NCI-H345 treated with DMSO at 0.1 percent for 48 hours (cell line): ENCODE data around the gene TMEM30A.

Experiments used
- DNase-seq: peaks from one replicate; lab custom pipeline; 2025; ENCODE audit not compliant: unreplicated experiment; lab: John Stamatoyannopoulos, UW

TMEM30A gene

GRCh38 chr6:75284632-75285282 lies at the start of gene TMEM30A:
Gene TMEM30A (minus strand): TSS chr6:75284792. CDS start chr6:75284638, 154 bp downstream.
- DNase-seq: peak; percentile 97

GRCh38 chr6:75333676-75334200 lies 49.1 kb upstream of the TMEM30A start:
- no peak for DNase-seq

- no peak for DNase-seq
These were observed 46.6 kb upstream of the TMEM30A start for GRCh38 chr6:75331151-75331550.

GRCh38 chr6:75329703-75330102 lies 45.1 kb upstream of the TMEM30A start:
- no peak for DNase-seq

- DNase-seq: no peak
These were observed 43.2 kb upstream of the TMEM30A start for GRCh38 chr6:75327807-75328206.

GRCh38 chr6:75326557-75327258 lies 42.1 kb upstream of the TMEM30A start:
- DNase-seq: no peak

- DNase-seq: no peak
These were observed 34.3 kb upstream of the TMEM30A start for GRCh38 chr6:75318900-75319299.

GRCh38 chr6:75317503-75318206 lies 33.1 kb upstream of the TMEM30A start:
- no peak for DNase-seq

GRCh38 chr6:75315978-75316377 lies 31.4 kb upstream of the TMEM30A start:
- no peak for DNase-seq

- DNase-seq: no peak
These were observed 23.8 kb upstream of the TMEM30A start for GRCh38 chr6:75308250-75308988.

GRCh38 chr6:75307364-75308004 lies 22.9 kb upstream of the TMEM30A start:
- no peak for DNase-seq

GRCh38 chr6:75306064-75306463 lies 21.5 kb upstream of the TMEM30A start:
- DNase-seq: no peak

GRCh38 chr6:75305573-75305972 lies 21.0 kb upstream of the TMEM30A start:
- DNase-seq: no peak

GRCh38 chr6:75302280-75302679 lies 17.7 kb upstream of the TMEM30A start:
- DNase-seq: no peak

GRCh38 chr6:75301537-75301936 lies 16.9 kb upstream of the TMEM30A start:
- no peak for DNase-seq

GRCh38 chr6:75301088-75301487 lies 16.5 kb upstream of the TMEM30A start:
- DNase-seq: no peak

GRCh38 chr6:75300531-75300855 lies 15.9 kb upstream of the TMEM30A start:
- no peak for DNase-seq

- DNase-seq: no peak
These were observed 15.4 kb upstream of the TMEM30A start for GRCh38 chr6:75299801-75300530.

- peak; percentile 37 for DNase-seq
These were observed 12.5 kb upstream of the TMEM30A start for GRCh38 chr6:75296811-75297779.
